ENCODE results near the gene CPN2. TPM values are rescaled to one million over a fixed set of nuclear protein-coding genes. Genes with fewer than 3 reads are reported as not detected.
A peak's percentile ranks its signal among the peaks of the same experiment; 100 is the strongest.

CPN2 gene
- total and polyA plus RNA-seq, 2 donors (not counting 1 experiment from before 2014, with no cell fraction given), result not detected

DNA sequence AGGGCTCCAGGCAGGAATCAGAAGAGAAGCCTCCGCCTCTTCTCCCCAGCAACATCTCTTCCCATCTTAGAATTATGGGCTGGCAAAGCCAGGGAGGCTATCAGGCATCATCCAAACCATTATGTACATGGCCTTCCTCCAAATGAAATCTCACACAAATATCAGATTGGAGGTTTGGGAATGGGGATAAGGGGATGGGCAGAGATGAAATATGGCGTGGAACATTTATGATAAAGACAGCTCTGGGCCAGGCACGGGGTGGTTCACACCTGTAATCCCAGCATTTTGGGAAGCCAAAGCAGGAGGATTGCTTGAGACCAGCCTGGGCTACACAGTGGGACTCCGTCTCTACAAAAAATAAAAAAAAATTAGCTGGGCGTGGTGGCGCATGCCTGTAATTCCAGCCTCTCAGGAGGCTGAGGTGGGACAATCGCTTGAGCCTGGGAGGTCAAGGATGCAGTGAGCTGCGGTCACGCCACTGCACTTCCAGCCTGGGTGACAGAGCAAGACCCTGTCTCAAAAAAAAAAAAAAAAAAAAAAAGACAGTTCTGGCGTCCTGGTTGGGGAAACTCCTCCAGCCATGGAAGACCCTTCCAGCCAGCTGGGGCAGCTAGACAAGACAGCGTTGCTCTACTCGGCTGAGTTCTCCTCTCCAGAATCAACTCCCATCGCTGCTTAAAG is 36.6 kb downstream of the CPN2 start:
- Mint-ChIP-seq H3K9me3 (ENCODE audit: insufficient read depth) (peaks cover 2% of the 10 kb centered on the region), H3K27me3 (peaks cover 57% of the 10 kb centered on the region), H3K4me1 (peaks cover 30% of the 10 kb centered on the region), H3K4me3 (peak overlapping the region; percentile 80), H3K27ac (no peak overlapping the region)
- H2AFZ ChIP-seq (ENCODE audit: insufficient read depth, low read depth, low read length, poor library complexity, severe bottlenecking), result no peak overlapping the region
- TF ChIP-seq EZH2 (IDR thresholded peaks at IDR 0.05; ENCODE audit: borderline replicate concordance, insufficient read depth, low read depth, low read length, poor library complexity, severe bottlenecking), result no peak
- TF ChIP-seq, protein P1, sequence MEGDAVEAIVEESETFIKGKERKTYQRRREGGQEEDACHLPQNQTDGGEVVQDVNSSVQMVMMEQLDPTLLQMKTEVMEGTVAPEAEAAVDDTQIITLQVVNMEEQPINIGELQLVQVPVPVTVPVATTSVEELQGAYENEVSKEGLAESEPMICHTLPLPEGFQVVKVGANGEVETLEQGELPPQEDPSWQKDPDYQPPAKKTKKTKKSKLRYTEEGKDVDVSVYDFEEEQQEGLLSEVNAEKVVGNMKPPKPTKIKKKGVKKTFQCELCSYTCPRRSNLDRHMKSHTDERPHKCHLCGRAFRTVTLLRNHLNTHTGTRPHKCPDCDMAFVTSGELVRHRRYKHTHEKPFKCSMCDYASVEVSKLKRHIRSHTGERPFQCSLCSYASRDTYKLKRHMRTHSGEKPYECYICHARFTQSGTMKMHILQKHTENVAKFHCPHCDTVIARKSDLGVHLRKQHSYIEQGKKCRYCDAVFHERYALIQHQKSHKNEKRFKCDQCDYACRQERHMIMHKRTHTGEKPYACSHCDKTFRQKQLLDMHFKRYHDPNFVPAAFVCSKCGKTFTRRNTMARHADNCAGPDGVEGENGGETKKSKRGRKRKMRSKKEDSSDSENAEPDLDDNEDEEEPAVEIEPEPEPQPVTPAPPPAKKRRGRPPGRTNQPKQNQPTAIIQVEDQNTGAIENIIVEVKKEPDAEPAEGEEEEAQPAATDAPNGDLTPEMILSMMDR (IDR thresholded peaks at IDR 0.05), result no peak
- H3K4me1 ChIP-seq (ENCODE audit: control insufficient read depth in 2 of 2, insufficient read depth in 2 of 2, low read length in 2 of 2), result peaks cover 24 to 29% of the 10 kb centered on the region in 2 donors
- intact Hi-C loops (cut with micrococcal nuclease), result loop anchor here (1.0 to 5.0 kb wide), 6 partner anchors 7 to 852 kb away; no protein-coding TSS in a partner anchor
- H4K20me1 ChIP-seq (ENCODE audit: control insufficient read depth, insufficient read depth, low read length, poor library complexity, severe bottlenecking), result no peaks in the 10 kb centered on the region
- DNase-seq (no peak), ATAC-seq (ENCODE audit: low read depth) (no peak)
- no peaks in the 10 kb centered on the region for H3K79me2 ChIP-seq (ENCODE audit: control insufficient read depth, insufficient read depth, low read length)
- H3K4me2 ChIP-seq (replicated peaks; ENCODE audit: low read depth, low read length, poor library complexity, severe bottlenecking), result peak overlapping the region; percentile 95
- no peak overlapping the region for H3K9ac ChIP-seq (ENCODE audit: low read length)
- peaks cover 0 to 11% (median 11%) of the 10 kb centered on the region in 3 donors for H3K9me3 ChIP-seq (ENCODE audit: control extremely low read depth in 1 of 3, control insufficient read depth in 2 of 3, insufficient read depth in 1 of 3, low read length in 2 of 3)
- no peaks in the 10 kb centered on the region for H3K36me3 ChIP-seq (replicated peaks in 1 of 2; ENCODE audit: control extremely low read depth in 1 of 2, control insufficient read depth in 1 of 2, extremely low read depth in 1 of 2, insufficient read depth in 2 of 2, low read length in 1 of 2)
- no peak overlapping the region for H3K27ac ChIP-seq (ENCODE audit: low read length in 2 of 2)
- 90% methylated on average over 7 of the region's 13 CpGs for WGBS (ENCODE audit: insufficient coverage)
- CTCF ChIA-PET, result interaction anchor here (0.6 to 7.4 kb wide), 12 partner anchors 19 to 649 kb away, joined by 3 to 193 read pairs (median 10); partner anchors contain the start of gene HES1
- no peak overlapping the region for H3K4me3 ChIP-seq (ENCODE audit: control extremely low read depth in 1 of 5, extremely low read depth in 1 of 5, insufficient read depth in 1 of 5, low read depth in 2 of 5, low read length in 4 of 5)
- H3K27me3 ChIP-seq (replicated peaks in 1 of 4; ENCODE audit: control extremely low read depth in 1 of 4, control insufficient read depth in 3 of 4, insufficient read depth in 4 of 4, low read length in 3 of 4), result peaks cover 0 to 68% (median 30%) of the 10 kb centered on the region in 4 experiments
- POLR2A ChIA-PET, result interaction anchor here (1.0 kb wide), 1 partner anchor 534 kb away, joined by 3 read pairs; no protein-coding TSS in a partner anchor
